GM23338 (cell line): ENCODE data around the gene METRN. TPM values are rescaled to one million over a fixed set of nuclear protein-coding genes. Genes with fewer than 3 reads are reported as not detected.

ENCODE experiments used
- ATAC-seq: fragments of 200-7000 bp; cut with Tn5 transposase; 3 replicates; pipeline ENCODE4 v1.9.1; 2020
- DNase-seq: peaks from one replicate; pipeline ENCODE4 v3.0.0-alpha.2; 2015; ENCODE audit warnings: low spot score
- H2AFZ ChIP-seq: fragments of 200-600 bp; sonication (generic); 2 replicates; pipeline ENCODE4 v1.8.0; 2016; ENCODE audit warnings: antibody characterized with exemption, mild to moderate bottlenecking, moderate library complexity
- H3F3A ChIP-seq: fragments of 200-600 bp; sonication (generic); replicated peaks from 2 replicates; pipeline ENCODE4 v1.8.0; 2017; ENCODE audit warnings: antibody characterized with exemption, mixed run types, low read depth
- H3K27ac ChIP-seq: fragments of 200-600 bp; sonication (generic); 2 replicates; pipeline ENCODE4 v1.6.1; 2016; ENCODE audit warnings: low read depth
- H3K27me3 ChIP-seq: fragments of 200-600 bp; sonication (generic); 2 replicates; pipeline ENCODE4 v1.8.0; 2016; ENCODE audit warnings: mild to moderate bottlenecking, mixed run types, moderate library complexity; ENCODE audit not compliant: insufficient read depth
- H3K36me3 ChIP-seq: fragments of 200-600 bp; sonication (generic); 2 replicates; pipeline ENCODE4 v1.8.0; 2016; ENCODE audit warnings: mild to moderate bottlenecking; ENCODE audit not compliant: insufficient read depth
- H3K4me1 ChIP-seq: fragments of 200-600 bp; sonication (generic); 2 replicates; pipeline ENCODE4 v1.8.0; 2016; ENCODE audit warnings: mild to moderate bottlenecking, moderate library complexity; ENCODE audit not compliant: insufficient read depth
- H3K4me2 ChIP-seq: fragments of 200-600 bp; sonication (generic); 2 replicates; pipeline ENCODE4 v1.7.1; 2017; ENCODE audit warnings: mixed run types
- H3K4me3 ChIP-seq: fragments of 200-600 bp; sonication (generic); 2 replicates; pipeline ENCODE4 v1.6.1; 2016; ENCODE audit warnings: mixed run types
- H3K79me2 ChIP-seq: fragments of 200-600 bp; sonication (generic); replicated peaks from 2 replicates; pipeline ENCODE4 v1.8.0; 2017; ENCODE audit warnings: mild to moderate bottlenecking; ENCODE audit not compliant: insufficient read depth
- H3K9me2 ChIP-seq: fragments of 200-600 bp; sonication (generic); 2 replicates; pipeline ENCODE4 v1.8.0; 2017; ENCODE audit not compliant: insufficient read depth
- H4K20me1 ChIP-seq: fragments of 200-600 bp; sonication (generic); replicated peaks from 2 replicates; pipeline ENCODE4 v1.8.0; 2017; ENCODE audit warnings: mild to moderate bottlenecking; ENCODE audit not compliant: insufficient read depth
- H3K27ac Mint-ChIP-seq: 2 replicates; pipeline ENCODE4 v1.8.0; 2020; ENCODE audit warnings: inconsistent platforms, mild to moderate bottlenecking, moderate library complexity, mixed read lengths
- H3K27me3 Mint-ChIP-seq: 3 replicates; pipeline ENCODE4 v1.8.0; 2022; ENCODE audit warnings: low read depth, mild to moderate bottlenecking, moderate library complexity, mixed read lengths, inconsistent platforms; ENCODE audit not compliant: insufficient read depth, poor library complexity
- H3K36me3 Mint-ChIP-seq: 3 replicates; pipeline ENCODE4 v1.8.0; 2021; ENCODE audit warnings: low read depth, mild to moderate bottlenecking, inconsistent platforms, moderate library complexity, mixed read lengths
- H3K4me1 Mint-ChIP-seq: 3 replicates; pipeline ENCODE4 v1.8.0; 2020; ENCODE audit warnings: mild to moderate bottlenecking, inconsistent platforms, mixed read lengths
- H3K4me3 Mint-ChIP-seq: 3 replicates; pipeline ENCODE4 v1.8.0; 2021; ENCODE audit warnings: moderate library complexity, mild to moderate bottlenecking, inconsistent platforms, mixed read lengths
- H3K9me3 Mint-ChIP-seq: 3 replicates; pipeline ENCODE4 v1.8.0; 2020; ENCODE audit warnings: moderate library complexity, mild to moderate bottlenecking, inconsistent platforms, mixed read lengths
- EZH2phosphoT487 ChIP-seq: fragments of 200-600 bp; sonication (generic); IDR thresholded peaks from one replicate; pipeline ENCODE4 v1.8.1; 2018; ENCODE audit warnings: antibody characterized with exemption; ENCODE audit not compliant: unreplicated experiment
- NANOG ChIP-seq: IDR thresholded peaks from 2 replicates; pipeline ENCODE4 v1.6.1; 2016; ENCODE audit warnings: antibody characterized with exemption, borderline replicate concordance
- POLR2AphosphoS5 ChIP-seq: IDR thresholded peaks from 2 replicates; pipeline ENCODE4 v1.6.1; 2016; ENCODE audit warnings: antibody characterized with exemption, low read depth
- STAT1 ChIP-seq: IDR thresholded peaks from one replicate; pipeline ENCODE4 v1.6.1; 2016; ENCODE audit warnings: antibody characterized with exemption; ENCODE audit not compliant: unreplicated experiment
- ZNF114 ChIP-seq: fragments of 250-450 bp; sonication (Bioruptor Pico); IDR thresholded peaks from 2 replicates; pipeline ENCODE4 v1.5.0; 2020; ENCODE audit warnings: mild to moderate bottlenecking, moderate library complexity
- ZNF331 ChIP-seq: fragments of 250-450 bp; sonication (Bioruptor Pico); IDR thresholded peaks from 2 replicates; pipeline ENCODE4 v1.5.0; 2020; ENCODE audit warnings: low read depth, mild to moderate bottlenecking, moderate library complexity
- ZNF462 ChIP-seq: fragments of 250-450 bp; sonication (Bioruptor Pico); IDR thresholded peaks from 2 replicates; pipeline ENCODE4 v1.5.0; 2020; ENCODE audit warnings: mild to moderate bottlenecking, moderate library complexity
- polyA plus RNA-seq: library from polyadenylated mRNA; unstranded; fragments of >200 nt; fragmentation: Nextera tagmentation; extraction: Ambion mirVana; gene quantifications from 2 replicates; pipeline ENCODE4 v1.2.1, GENCODE V29; 2016
- total RNA-seq: library from RNA; depleted of rRNA; stranded (reverse); fragments of >200 nt; shearing (Covaris generic); gene quantifications from 2 replicates; pipeline ENCODE4 v1.2.3, GENCODE V29; 2014
- TF ChIP-seq, protein P1 (sequence below), 2 experiments: fragments of 200-600 bp in 1 of 2; sonication (generic) in 1 of 2; conservative IDR thresholded peaks; 2 replicates each; pipeline versions ENCODE4 v1.5.1 to v1.6.1; 2016 to 2017; ENCODE audit warnings: antibody characterized with exemption in 2 of 2, low read depth in 2 of 2, mild to moderate bottlenecking in 2 of 2, moderate library complexity in 1 of 2

The METRN gene
- total and polyA plus RNA-seq, 2 experiments from 2014 or later: 18.7 to 33.0 TPM

- TF ChIP-seq ZNF462 (CRISPR knock-in tag): no peak
Measured at GRCh38 chr16:684071-684794, 30.7 kb upstream of the METRN start, which contains the start of gene JMJD8 (continued).

GRCh38 chr16:684961-685696 is 29.8 kb upstream of the METRN start:
- Histone ChIP-seq H2AFZ (no peak overlapping the region), H3K9me2 (no peaks in the 10 kb centered on the region), H3K27ac (no peak overlapping the region), H4K20me1 (peaks cover 14% of the 10 kb centered on the region; the same call in 1 of the 2 replicates), H3K4me1 (peaks cover 5% of the 10 kb centered on the region; the same call in 1 of the 2 replicates), H3K79me2 (peaks cover 9% of the 10 kb centered on the region; the same call in 1 of the 2 replicates), H3K4me2 (no peak overlapping the region), H3K36me3 (no peaks in the 10 kb centered on the region; the same call in 1 of the 2 replicates), H3F3A (peaks cover 24% of the 10 kb centered on the region), H3K27me3 (no peaks in the 10 kb centered on the region), H3K4me3 (no peak overlapping the region)
- H3K27ac Mint-ChIP-seq: no peak overlapping the region
- no peak for ATAC-seq
- no peaks in the 10 kb centered on the region; the same call in 2 of the 3 replicates for H3K9me3 Mint-ChIP-seq
- no peak for DNase-seq
- H3K27me3 Mint-ChIP-seq: peaks cover 20% of the 10 kb centered on the region
- H3K4me1 Mint-ChIP-seq: peaks cover 15% of the 10 kb centered on the region
- H3K4me3 Mint-ChIP-seq: no peak overlapping the region
- peaks cover 34% of the 10 kb centered on the region for H3K36me3 Mint-ChIP-seq
- TF ChIP-seq STAT1 (no peak), POLR2AphosphoS5 (no peak), EZH2phosphoT487 (no peak), ZNF114 (no peak), ZNF331 (CRISPR knock-in tag) (no peak), NANOG (no peak)
- TF ChIP-seq, protein P1, sequence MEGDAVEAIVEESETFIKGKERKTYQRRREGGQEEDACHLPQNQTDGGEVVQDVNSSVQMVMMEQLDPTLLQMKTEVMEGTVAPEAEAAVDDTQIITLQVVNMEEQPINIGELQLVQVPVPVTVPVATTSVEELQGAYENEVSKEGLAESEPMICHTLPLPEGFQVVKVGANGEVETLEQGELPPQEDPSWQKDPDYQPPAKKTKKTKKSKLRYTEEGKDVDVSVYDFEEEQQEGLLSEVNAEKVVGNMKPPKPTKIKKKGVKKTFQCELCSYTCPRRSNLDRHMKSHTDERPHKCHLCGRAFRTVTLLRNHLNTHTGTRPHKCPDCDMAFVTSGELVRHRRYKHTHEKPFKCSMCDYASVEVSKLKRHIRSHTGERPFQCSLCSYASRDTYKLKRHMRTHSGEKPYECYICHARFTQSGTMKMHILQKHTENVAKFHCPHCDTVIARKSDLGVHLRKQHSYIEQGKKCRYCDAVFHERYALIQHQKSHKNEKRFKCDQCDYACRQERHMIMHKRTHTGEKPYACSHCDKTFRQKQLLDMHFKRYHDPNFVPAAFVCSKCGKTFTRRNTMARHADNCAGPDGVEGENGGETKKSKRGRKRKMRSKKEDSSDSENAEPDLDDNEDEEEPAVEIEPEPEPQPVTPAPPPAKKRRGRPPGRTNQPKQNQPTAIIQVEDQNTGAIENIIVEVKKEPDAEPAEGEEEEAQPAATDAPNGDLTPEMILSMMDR (conservative IDR thresholded peaks at IDR 0.05; ENCODE audit: low read depth in 2 of 2): no peak
